ENCODE results near the gene FAR2.

- TF ChIP-seq CTCF (conservative IDR thresholded peaks at IDR 0.05; ENCODE audit: low read length) (no peak), EZH2phosphoT487 (IDR thresholded peaks at IDR 0.05; ENCODE audit: borderline replicate concordance, low read depth, low read length) (no peak)
Measured at GRCh38 chr12:29149691-29150281, 708 bp downstream of the FAR2 start.
